K562 (cell line): ENCODE measurements around the gene DGCR2. TPM values are rescaled to one million over a fixed set of nuclear protein-coding genes. Genes with fewer than 3 reads are reported as not detected.

ENCODE experiments used
- ATAC-seq: fragments of 200-7000 bp; cut with Tn5 transposase; 3 replicates; pipeline ENCODE4 v1.9.1; 2020; ENCODE audit warnings: moderate library complexity
- BruUV-seq: library from RNA; stranded (reverse); fragments of 400-500 nt; replicated peaks from 2 replicates; lab custom pipeline; 2021; lab: Mats Ljungman, UMichigan
- CTCF ChIA-PET: fragments of 300-600 bp; formaldehyde crosslinking; extraction: SDS; loops from one replicate; lab custom pipeline; 2021; ENCODE audit warnings: low intra/inter-chr PET ratio; lab: Yijun Ruan, JAX
- POLR2A ChIA-PET: fragments of 300-600, 350-650 bp; sonication (Branson Sonifier 250); formaldehyde crosslinking; extraction: SDS; loops from one replicate; lab custom pipeline; 2021; ENCODE audit warnings: antibody characterized with exemption, inconsistent platforms; lab: Yijun Ruan, JAX
- DNase-seq, 4 experiments: peaks; one replicate each; pipeline versions ENCODE4 v3.0.0 to v3.0.0-alpha.2; 2011 to 2018; ENCODE audit warnings: low spot score in 3 of 4, mixed read lengths in 3 of 4; ENCODE audit errors: extremely low read depth in 1 of 4
- FAIRE-seq: peaks from 2 replicates; lab custom pipeline; 2011; peaks lifted over from hg19 to GRCh38; lab: Jason Lieb, UNC
- H2AFZ ChIP-seq: 2 replicates; pipeline ENCODE4 v1.6.0; 2011; ENCODE audit warnings: low read depth, low read length, control low read depth, inconsistent platforms
- H3K27ac ChIP-seq: fragments of 200-600 bp; 3 replicates; pipeline ENCODE4 v1.8.0; 2011; ENCODE audit warnings: low read depth, mild to moderate bottlenecking, control low read depth, inconsistent platforms, low read length, moderate library complexity, mixed read lengths; ENCODE audit errors: extremely low read depth
- H3K27me3 ChIP-seq, 2 experiments: fragments of 300-600 bp in 1 of 2; 2 replicates in 1 of 2; 3 replicates in 1 of 2; pipeline versions ENCODE4 v1.6.0 to v1.8.0; 2011; ENCODE audit warnings: inconsistent platforms in 2 of 2, low read length in 2 of 2, mild to moderate bottlenecking in 1 of 2, mixed read lengths in 1 of 2, moderate library complexity in 1 of 2; ENCODE audit not compliant: control insufficient read depth in 2 of 2, insufficient read depth in 2 of 2
- H3K36me3 ChIP-seq: fragments of 300-600 bp; 3 replicates; pipeline ENCODE4 v1.8.0; 2011; ENCODE audit warnings: mild to moderate bottlenecking, low read length, inconsistent platforms; ENCODE audit not compliant: control insufficient read depth, insufficient read depth
- H3K4me1 ChIP-seq, 2 experiments: fragments of 200-600 bp in 1 of 2; replicated peaks in 1 of 2; 2 replicates in 1 of 2; 3 replicates in 1 of 2; pipeline versions ENCODE4 v1.5.1 to v1.8.0; 2011; ENCODE audit warnings: inconsistent platforms in 2 of 2, low read length in 2 of 2, mild to moderate bottlenecking in 1 of 2, mixed read lengths in 1 of 2, moderate library complexity in 1 of 2; ENCODE audit not compliant: control insufficient read depth in 2 of 2, insufficient read depth in 2 of 2
- H3K4me2 ChIP-seq: 2 replicates; pipeline ENCODE4 v1.6.1; 2011; ENCODE audit warnings: low read length, control low read depth, inconsistent platforms, mixed read lengths; ENCODE audit not compliant: insufficient read depth
- H3K4me3 ChIP-seq: fragments of 200-600 bp; sonication (generic), shearing (Covaris generic); 2 replicates; pipeline ENCODE4 v1.5.1; 2016; ENCODE audit warnings: control low read depth, inconsistent platforms
- H3K79me2 ChIP-seq: fragments of 200-600 bp; 3 replicates; pipeline ENCODE4 v1.8.0; 2011; ENCODE audit warnings: low read length, inconsistent platforms; ENCODE audit not compliant: control insufficient read depth, insufficient read depth
- H3K9ac ChIP-seq, 2 experiments: 2 replicates each; pipeline versions ENCODE4 v1.6.0 to v1.6.1; 2011; ENCODE audit warnings: low read depth in 2 of 2, low read length in 2 of 2, control low read depth in 1 of 2, inconsistent platforms in 1 of 2, mild to moderate bottlenecking in 1 of 2, mixed read lengths in 1 of 2; ENCODE audit not compliant: insufficient read depth in 1 of 2
- H3K9me1 ChIP-seq: one replicate; pipeline ENCODE4 v1.6.0; 2011; ENCODE audit warnings: inconsistent platforms, mild to moderate bottlenecking, low read length, moderate library complexity; ENCODE audit not compliant: control insufficient read depth, insufficient read depth
- H3K9me3 ChIP-seq: replicated peaks from 2 replicates; pipeline ENCODE4 v1.5.1; 2011; ENCODE audit warnings: low read depth, low read length, inconsistent platforms; ENCODE audit not compliant: control insufficient read depth, insufficient read depth
- H4K20me1 ChIP-seq: replicated peaks from 2 replicates; pipeline ENCODE4 v1.6.1; 2011; ENCODE audit warnings: low read length, inconsistent platforms, mixed read lengths; ENCODE audit not compliant: control insufficient read depth, insufficient read depth
- CHD7 ChIP-seq: fragments of 200-600 bp; sonication (generic); IDR thresholded peaks from one replicate; pipeline ENCODE4 v1.6.1; 2012; ENCODE audit warnings: mild to moderate bottlenecking, low read depth, low read length, inconsistent platforms
- ESRRB ChIP-seq: fragments of 250-450 bp; sonication (Bioruptor Pico); IDR thresholded peaks from 2 replicates; pipeline ENCODE4 v1.5.0; 2020; ENCODE audit warnings: mild to moderate bottlenecking, moderate library complexity, borderline replicate concordance
- KAT7 ChIP-seq: sonication (generic); formaldehyde crosslinking; IDR thresholded peaks from 2 replicates; pipeline ENCODE4 v1.8.0; 2022; ENCODE audit warnings: missing genetic modification reagents, mild to moderate bottlenecking, borderline replicate concordance
- NCOA4 ChIP-seq: fragments of 450-650 bp; IDR thresholded peaks from 2 replicates; pipeline ENCODE4 v1.6.1; 2018; ENCODE audit warnings: mild to moderate bottlenecking; ENCODE audit not compliant: partially characterized antibody
- PURB ChIP-seq: sonication (generic); formaldehyde crosslinking; IDR thresholded peaks from 2 replicates; pipeline ENCODE4 v1.9.0; 2021; ENCODE audit warnings: low read depth, mild to moderate bottlenecking, missing genetic modification reagents
- RBM17 ChIP-seq: fragments of 200-400 bp; formaldehyde crosslinking; IDR thresholded peaks from 2 replicates; pipeline ENCODE4 v1.6.1; 2017; ENCODE audit warnings: low read depth, mild to moderate bottlenecking, low read length, borderline replicate concordance
- U2AF1 ChIP-seq: fragments of 200-400 bp; formaldehyde crosslinking; optimal IDR thresholded peaks from 2 replicates; pipeline ENCODE3; 2017; ENCODE audit warnings: mild to moderate bottlenecking, low read depth, low read length, moderate library complexity
- ZNF263 ChIP-seq: sonication (generic); formaldehyde crosslinking; IDR thresholded peaks from 2 replicates; pipeline ENCODE4 v1.8.0; 2022; ENCODE audit warnings: mild to moderate bottlenecking, missing genetic modification reagents, borderline replicate concordance
- ZNF384 ChIP-seq: IDR thresholded peaks from 2 replicates; pipeline ENCODE4 v1.6.1; 2012; ENCODE audit warnings: low read depth, low read length, improper control_type of control experiment
- ZNF668 ChIP-seq: fragments of 250-450 bp; sonication (Bioruptor Pico); IDR thresholded peaks from 2 replicates; pipeline ENCODE4 v1.8.0; 2022; ENCODE audit warnings: mild to moderate bottlenecking, inconsistent platforms
- WGBS: fragments of 100-300 bp; shearing (Covaris generic); methylation state at CpG from one replicate; pipeline ENCODE4 v1.1.6; 2016; ENCODE audit warnings: low coverage, mixed read lengths; ENCODE audit not compliant: insufficient coverage; ENCODE audit errors: missing lambda C conversion rate; 5-methylcytosine and 5-hydroxymethylcytosine counted together
- in situ Hi-C: fragments of 300-500 bp; cut with MboI; formaldehyde crosslinking; loops from 4 replicates; pipeline ENCODE4 v1.15.0; 2018; ENCODE audit warnings: inconsistent platforms, mixed read lengths
- intact Hi-C: fragments of 100-400 bp; cut with micrococcal nuclease; formaldehyde crosslinking; loops from 2 replicates; pipeline ENCODE4 v1.14.2; 2022
- polyA plus RNA-seq, 8 experiments: library from polyadenylated mRNA; depleted of rRNA in 4 of 8; stranded (reverse) in 5 of 8; unstranded in 3 of 8; fragments of >200 nt; fragmentation: Nextera tagmentation in 2 of 8; fragmentation: Illumina TruSeq in 1 of 8; extraction: Ambion mirVana in 2 of 8; extraction: Trizol in 1 of 8; gene quantifications; 2 replicates each; pipeline versions ENCODE4 v1.2.1 to v1.2.3, GENCODE V29; 2011 to 2014; ENCODE audit warnings: inconsistent platforms in 1 of 8, missing spikeins in 1 of 8
- total RNA-seq, 7 experiments: library from RNA; depleted of rRNA in 6 of 7; stranded (reverse); fragments of >200 nt in 6 of 7; fragmentation: Illumina TruSeq in 2 of 7; extraction: Trizol in 2 of 7; gene quantifications; 2 replicates each; pipeline versions ENCODE4 v1.2.1 to v1.2.3, GENCODE V29; 2011 to 2021; ENCODE audit warnings: low replicate concordance in 1 of 7

Gene DGCR2
- total and polyA plus RNA-seq, 9 of the 15 experiments (the other 6 are each of a cell fraction or from before 2014, with no cell fraction given): 0.69 to 101 (median 56.4) TPM

- intact Hi-C loops: loop anchor here (1.0 kb wide), 1 partner anchor 631 kb away; no protein-coding TSS in a partner anchor
- BruUV-seq: no TSS peak
- POLR2A ChIA-PET: interaction anchor here (0.6 to 2.7 kb wide), 4 partner anchors 9 to 46 kb away, joined by 3 to 10 read pairs (median 3); no protein-coding TSS in a partner anchor
- 2% methylated on average over 6 of the region's 6 CpGs for WGBS
- H3K27me3 ChIP-seq: peaks cover 69 to 72% of the 10 kb centered on the region in 2 experiments
- no peak overlapping the region for H2AFZ ChIP-seq
- H3K27ac ChIP-seq: no peak overlapping the region
- in situ Hi-C loops: loop anchor here (25.0 kb wide), 1 partner anchor 212 kb away; no protein-coding TSS in a partner anchor
- no peak overlapping the region for H3K4me2 ChIP-seq
- ATAC-seq (no peak), DNase-seq (no peak), FAIRE-seq (no peak)
- CTCF ChIA-PET: interaction anchor here (0.8 kb wide), 1 partner anchor 630 kb away, joined by 3 read pairs; no protein-coding TSS in a partner anchor
- H3K9ac ChIP-seq: no peak overlapping the region
- H3K4me3 ChIP-seq: no peak overlapping the region
- peaks cover 9% of the 10 kb centered on the region; the same call in 1 of the 2 replicates for H4K20me1 ChIP-seq
- peaks cover 0 to 4% of the 10 kb centered on the region in 2 experiments; a peak in 1 of 5 replicates for H3K4me1 ChIP-seq
- no peaks in the 10 kb centered on the region for H3K9me1 ChIP-seq
- no peaks in the 10 kb centered on the region for H3K36me3 ChIP-seq
- H3K9me3 ChIP-seq: no peaks in the 10 kb centered on the region
- H3K79me2 ChIP-seq: no peaks in the 10 kb centered on the region
- TF ChIP-seq CHD7 (no peak), U2AF1 (no peak), ZNF668 (CRISPR knock-in tag) (no peak), PURB (no peak), NCOA4 (no peak), ZNF384 (no peak), KAT7 (CRISPR knock-in tag) (no peak), ZNF263 (no peak), RBM17 (no peak), ESRRB (CRISPR knock-in tag) (no peak)
These were observed 122.8 kb downstream of the DGCR2 start for GRCh38 chr22:18999416-18999815.
